ENCODE measurements around the gene SMARCE1. TPM values are rescaled to one million over a fixed set of nuclear protein-coding genes. Genes with fewer than 3 reads are reported as not detected.

SMARCE1 gene
- total and polyA plus RNA-seq, 11 donors = 38.6 to 88.0 (median 59.4) TPM

GRCh38 chr17:40582328-40582901 is 65.2 kb downstream of the SMARCE1 start:
- Histone ChIP-seq H3K27me3 (no peaks in the 10 kb centered on the region), H3K27ac (peak overlapping the region in 11 of 12 donors; percentile 22 to 79 (median 62)), H3K4me3 (peak overlapping the region in 1 of 12 donors; percentile 5), H3K36me3 (no peaks in the 10 kb centered on the region), H3K4me1 (peaks cover 0 to 21% (median 3%) of the 10 kb centered on the region in 12 donors), H3K9me3 (peaks cover 0 to 16% (median 8%) of the 10 kb centered on the region in 12 donors)
- intact Hi-C loops (cut with DNase I) = no loop called here
- DNase-seq (peak; percentile 53 to 86 (median 68)), ATAC-seq (peak; percentile 76 to 95 (median 84))
- 42 to 58% (median 45%) methylated on average over 11 of the region's 11 CpGs for WGBS, 4 donors
- no peak for TF ChIP-seq POLR2A (IDR thresholded peaks at IDR 0.05)

GRCh38 chr17:40580140-40580539 is 67.5 kb downstream of the SMARCE1 start:
- peaks cover 0 to 15% (median 5%) of the 10 kb centered on the region in 12 donors for H3K9me3 ChIP-seq
- no peaks in the 10 kb centered on the region for H3K36me3 ChIP-seq
- TF ChIP-seq POLR2A (IDR thresholded peaks at IDR 0.05) (no peak), CTCF (IDR thresholded peaks at IDR 0.05) (no peak)
- DNase-seq (no peak), ATAC-seq (no peak)
- intact Hi-C loops (cut with DNase I) = no loop called here
- H3K27me3 ChIP-seq = no peaks in the 10 kb centered on the region
- peaks cover 0 to 21% (median 3%) of the 10 kb centered on the region in 12 donors for H3K4me1 ChIP-seq
- no peak overlapping the region for H3K4me3 ChIP-seq
- H3K27ac ChIP-seq = no peak overlapping the region

GRCh38 chr17:40579471-40579870 is 68.1 kb downstream of the SMARCE1 start:
- Histone ChIP-seq H3K27ac (no peak overlapping the region), H3K4me1 (peaks cover 0 to 21% (median 3%) of the 10 kb centered on the region in 12 donors), H3K9me3 (peaks cover 0 to 15% (median 2%) of the 10 kb centered on the region in 12 donors), H3K36me3 (no peaks in the 10 kb centered on the region), H3K4me3 (no peak overlapping the region), H3K27me3 (no peaks in the 10 kb centered on the region)
- TF ChIP-seq POLR2A (IDR thresholded peaks at IDR 0.05) (no peak), CTCF (IDR thresholded peaks at IDR 0.05) (no peak)
- DNase-seq (no peak), ATAC-seq (no peak)
- 92 to 96% (median 93%) methylated on average over 3 of the region's 3 CpGs for WGBS, 4 donors
- intact Hi-C loops (cut with DNase I) = no loop called here

GRCh38 chr17:40577611-40578065 is 70.0 kb downstream of the SMARCE1 start:
- H3K4me3 ChIP-seq = no peak overlapping the region
- 78 to 85% (median 81%) methylated on average over 5 of the region's 5 CpGs for WGBS, 4 donors
- TF ChIP-seq POLR2A (IDR thresholded peaks at IDR 0.05) (no peak), CTCF (IDR thresholded peaks at IDR 0.05) (no peak)
- peaks cover 0 to 29% (median 11%) of the 10 kb centered on the region in 12 donors for H3K9me3 ChIP-seq
- H3K4me1 ChIP-seq = peaks cover 0 to 18% (median 3%) of the 10 kb centered on the region in 12 donors
- H3K36me3 ChIP-seq = no peaks in the 10 kb centered on the region
- intact Hi-C loops (cut with DNase I) = no loop called here
- H3K27ac ChIP-seq = no peak overlapping the region
- no peaks in the 10 kb centered on the region for H3K27me3 ChIP-seq
- no peak for DNase-seq
- ATAC-seq = no peak
